HCT116 (cell line): Measurements from ENCODE around the gene MOCS1. TPM values are rescaled to one million over a fixed set of nuclear protein-coding genes. Genes with fewer than 3 reads are reported as not detected.

Experiments
- ATAC-seq: fragments of 200-7000 bp; cut with Tn5 transposase; 2 replicates; pipeline ENCODE4 v1.9.1; 2020; ENCODE audit warnings: mild to moderate bottlenecking, moderate library complexity
- BruUV-seq: library from RNA; stranded (reverse); fragments of 400-500 nt; replicated peaks from 2 replicates; lab custom pipeline; 2021; lab: Mats Ljungman, UMichigan
- CTCF ChIA-PET: fragments of 300-600 bp; sonication (Branson Sonifier 250); formaldehyde crosslinking; loops from one replicate; lab custom pipeline; 2021; ENCODE audit warnings: antibody characterized with exemption; lab: Charles Lee
- POLR2A ChIA-PET: fragments of 300-600, 350-600 bp; sonication (Branson Sonifier 250); formaldehyde crosslinking; loops from one replicate; lab custom pipeline; 2021; ENCODE audit warnings: antibody characterized with exemption; lab: Charles Lee
- RAD21 ChIA-PET, 2 experiments: fragments of 300-600 bp; sonication (Branson Sonifier 250); formaldehyde crosslinking; loops; one replicate each; lab custom pipeline; 2023; ENCODE audit warnings: low total read pairs in 2 of 2; ENCODE audit not compliant: uncharacterized antibody in 2 of 2, unreplicated experiment in 2 of 2, low non-redundant PET in 1 of 2; lab: Charles Lee
- DNase-seq: peaks from one replicate; pipeline ENCODE4 v3.0.0-alpha.2; 2010; ENCODE audit warnings: low read depth, low spot score
- H2AFZ ChIP-seq: fragments of 200-600 bp; shearing (Covaris generic), sonication (generic); 2 replicates; pipeline ENCODE4 v1.6.1; 2017; ENCODE audit warnings: low read depth, mixed run types, mixed read lengths, antibody characterized with exemption, low read length; ENCODE audit not compliant: poor library complexity, severe bottlenecking
- H3K27ac ChIP-seq: 2 replicates; pipeline ENCODE4 v1.5.1; 2012; ENCODE audit warnings: low read depth, low read length
- H3K27me3 ChIP-seq: fragments of 200-600 bp; sonication (generic); 2 replicates; pipeline ENCODE4 v1.6.1; 2016; ENCODE audit warnings: mixed run types, low read length, mixed read lengths; ENCODE audit not compliant: insufficient read depth
- H3K36me3 ChIP-seq, 2 experiments: fragments of 200-500 bp in 1 of 2; fragments of 200-600 bp in 1 of 2; sonication (Bioruptor generic) in 1 of 2; sonication (generic) in 1 of 2; 2 replicates each; pipeline versions ENCODE4 v1.5.1 to v1.6.1; 2014 to 2016; ENCODE audit warnings: low read length in 2 of 2, inconsistent platforms in 1 of 2, mixed read lengths in 1 of 2, mixed run types in 1 of 2; ENCODE audit not compliant: insufficient read depth in 2 of 2, control insufficient read depth in 1 of 2
- H3K4me1 ChIP-seq, 2 experiments: fragments of 200-600 bp in 1 of 2; sonication (generic) in 1 of 2; 2 replicates each; pipeline versions ENCODE4 v1.5.1 to v1.6.1; 2012 to 2017; ENCODE audit warnings: low read length in 2 of 2, inconsistent platforms in 1 of 2, mild to moderate bottlenecking in 1 of 2, mixed read lengths in 1 of 2, mixed run types in 1 of 2, moderate library complexity in 1 of 2; ENCODE audit not compliant: insufficient read depth in 2 of 2, control insufficient read depth in 1 of 2
- H3K4me2 ChIP-seq: fragments of 200-600 bp; sonication (generic); 2 replicates; pipeline ENCODE4 v1.6.1; 2017; ENCODE audit warnings: mixed run types, low read length, mixed read lengths
- H3K4me3 ChIP-seq, 2 experiments: fragments of 200-600 bp in 1 of 2; sonication (generic) in 1 of 2; replicated peaks in 1 of 2; 2 replicates each; pipeline ENCODE4 v1.5.1; 2011 to 2016; ENCODE audit warnings: low read length in 2 of 2, control low read depth in 1 of 2, low read depth in 1 of 2, mild to moderate bottlenecking in 1 of 2, mixed read lengths in 1 of 2, mixed run types in 1 of 2
- H3K79me2 ChIP-seq: fragments of 200-600 bp; sonication (generic); 2 replicates; pipeline ENCODE4 v1.6.1; 2017; ENCODE audit warnings: mild to moderate bottlenecking, mixed run types, low read length, moderate library complexity, mixed read lengths; ENCODE audit not compliant: insufficient read depth
- H3K9ac ChIP-seq: fragments of 200-600 bp; sonication (generic); 2 replicates; pipeline ENCODE4 v1.6.1; 2016; ENCODE audit warnings: low read length, mixed read lengths
- H3K9me2 ChIP-seq: fragments of 200-600 bp; sonication (generic), shearing (Covaris generic); 2 replicates; pipeline ENCODE4 v1.6.1; 2017; ENCODE audit warnings: mixed run types, mild to moderate bottlenecking, moderate library complexity; ENCODE audit not compliant: insufficient read depth
- H3K9me3 ChIP-seq, 2 experiments: fragments of 200-500 bp in 1 of 2; fragments of 200-600 bp in 1 of 2; sonication (Bioruptor generic) in 1 of 2; sonication (generic) in 1 of 2; 2 replicates each; pipeline ENCODE4 v1.6.1; 2014 to 2017; ENCODE audit warnings: low read length in 2 of 2, mixed read lengths in 2 of 2, inconsistent platforms in 1 of 2, low read depth in 1 of 2, mild to moderate bottlenecking in 1 of 2, mixed run types in 1 of 2, moderate library complexity in 1 of 2; ENCODE audit not compliant: control insufficient read depth in 1 of 2, insufficient read depth in 1 of 2
- H4K20me1 ChIP-seq: fragments of 200-600 bp; sonication (generic), shearing (Covaris generic); 2 replicates; pipeline ENCODE4 v1.6.1; 2017; ENCODE audit warnings: mixed run types, mild to moderate bottlenecking, moderate library complexity; ENCODE audit not compliant: insufficient read depth
- CBX3 ChIP-seq: IDR thresholded peaks from 2 replicates; pipeline ENCODE4 v1.6.1; 2012; ENCODE audit warnings: low read depth
- EGR1 ChIP-seq: IDR thresholded peaks from 2 replicates; pipeline ENCODE4 v1.6.1; 2012; ENCODE audit warnings: low read depth
- ELF1 ChIP-seq: IDR thresholded peaks from 2 replicates; pipeline ENCODE4 v1.6.1; 2012; ENCODE audit warnings: low read depth, borderline replicate concordance
- EZH2phosphoT487 ChIP-seq: fragments of 200-600 bp; IDR thresholded peaks from 2 replicates; pipeline ENCODE4 v1.6.1; 2018; ENCODE audit warnings: antibody characterized with exemption, borderline replicate concordance
- FOSL1 ChIP-seq: IDR thresholded peaks from 2 replicates; pipeline ENCODE4 v1.6.1; 2012; ENCODE audit warnings: low read depth
- POLR2A ChIP-seq: IDR thresholded peaks from 2 replicates; pipeline ENCODE4 v1.7.0; 2011; ENCODE audit warnings: borderline replicate concordance; ENCODE audit not compliant: insufficient read depth, insufficient read length; ENCODE audit errors: extremely low read depth
- POLR2AphosphoS5 ChIP-seq: IDR thresholded peaks from 2 replicates; pipeline ENCODE4 v1.6.1; 2011; ENCODE audit warnings: mild to moderate bottlenecking, low read depth, low read length, moderate library complexity
- RAD21 ChIP-seq: IDR thresholded peaks from 2 replicates; pipeline ENCODE4 v1.6.1; 2012; ENCODE audit warnings: low read depth, mild to moderate bottlenecking
- SIN3A ChIP-seq: IDR thresholded peaks from 2 replicates; pipeline ENCODE4 v1.6.1; 2012; ENCODE audit warnings: low read depth
- SP1 ChIP-seq: IDR thresholded peaks from 2 replicates; pipeline ENCODE4 v1.6.1; 2012; ENCODE audit warnings: low read depth
- SRF ChIP-seq: IDR thresholded peaks from 2 replicates; pipeline ENCODE4 v1.6.1; 2012; ENCODE audit warnings: low read depth
- TCF7L2 ChIP-seq: IDR thresholded peaks from 2 replicates; pipeline ENCODE4 v1.7.0; 2011; ENCODE audit warnings: borderline replicate concordance, inconsistent platforms; ENCODE audit not compliant: insufficient read depth, insufficient read length; ENCODE audit errors: extremely low read depth
- YY1 ChIP-seq: IDR thresholded peaks from 2 replicates; pipeline ENCODE4 v1.6.1; 2011; ENCODE audit warnings: low read length, low read depth, moderate library complexity, mild to moderate bottlenecking; ENCODE audit not compliant: insufficient replicate concordance; ENCODE audit errors: extremely low read depth
- ZNF274 ChIP-seq: fragments of 200-500 bp; sonication (Bioruptor generic); IDR thresholded peaks from 2 replicates; pipeline ENCODE4 v1.6.1; 2014; ENCODE audit warnings: mild to moderate bottlenecking, low read depth, low read length, inconsistent platforms
- intact Hi-C: fragments of 100-400 bp; cut with micrococcal nuclease; formaldehyde crosslinking; loops from 2 replicates; pipeline ENCODE4 v1.10.0; 2022
- total RNA-seq: library from RNA; stranded (reverse); gene quantifications from one replicate; pipeline ENCODE4 v1.2.1, GENCODE V29; 2021; ENCODE audit not compliant: unreplicated experiment
- TF ChIP-seq, protein P1 (sequence below): IDR thresholded peaks from 2 replicates; pipeline ENCODE4 v1.6.1; 2011; ENCODE audit warnings: mild to moderate bottlenecking, low read length, moderate library complexity; ENCODE audit not compliant: insufficient replicate concordance; ENCODE audit errors: extremely low read depth
- TF ChIP-seq, protein P2 (sequence below): IDR thresholded peaks from 2 replicates; pipeline ENCODE4 v1.6.1; 2012
- TF ChIP-seq, protein P3 (sequence below): IDR thresholded peaks from 2 replicates; pipeline ENCODE4 v1.6.1; 2012; ENCODE audit warnings: low read depth
- TF ChIP-seq, protein P4 (sequence below): IDR thresholded peaks from 2 replicates; pipeline ENCODE4 v1.6.1; 2012
- TF ChIP-seq, protein P5 (sequence below), 3 experiments: fragments of 200-600 bp in 1 of 3; sonication (generic) in 1 of 3; IDR thresholded peaks in 2 of 3; conservative IDR thresholded peaks in 1 of 3; 2 replicates each; pipeline ENCODE4 v1.5.1; 2012 to 2017; ENCODE audit warnings: low read depth in 2 of 3, low read length in 2 of 3, antibody characterized with exemption in 1 of 3, borderline replicate concordance in 1 of 3, control low read depth in 1 of 3, mild to moderate bottlenecking in 1 of 3, mixed read lengths in 1 of 3, mixed run types in 1 of 3, moderate library complexity in 1 of 3; ENCODE audit not compliant: insufficient read depth in 1 of 3

MOCS1 gene
- total RNA-seq, 1 experiment from 2014 or later = 9.3 TPM

DNA sequence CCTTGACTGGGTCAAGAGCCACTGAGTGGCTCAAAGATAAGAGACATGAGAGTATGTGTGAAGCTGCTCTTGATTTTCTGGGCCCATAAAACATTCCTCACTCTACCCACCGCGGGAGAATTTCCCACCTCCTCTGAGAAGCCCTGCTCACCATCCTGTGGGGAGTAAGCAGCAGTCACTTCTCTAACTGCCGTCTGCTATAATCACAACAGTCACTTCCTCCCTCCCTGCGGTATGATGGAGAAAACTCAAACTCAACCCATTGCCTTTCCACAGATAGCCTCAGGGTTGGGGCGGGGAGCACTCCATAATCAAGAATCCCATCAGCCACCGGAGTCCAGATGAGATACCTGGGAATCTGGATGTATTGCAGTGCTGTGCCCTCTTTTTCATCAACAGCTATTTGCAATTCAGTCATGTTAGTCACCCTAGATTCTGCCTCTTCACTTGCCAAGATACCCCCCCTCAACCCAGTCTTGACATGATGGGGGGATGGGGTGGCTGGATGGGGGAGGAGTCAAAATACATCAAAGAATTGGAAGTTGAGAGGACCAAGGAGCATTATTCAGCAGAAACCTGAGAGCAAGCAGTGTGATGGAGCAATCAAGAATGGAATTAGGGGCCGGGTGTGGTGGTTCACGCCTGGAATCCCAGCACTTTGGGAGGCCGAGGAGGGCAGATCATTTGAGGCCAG, 5.1 kb downstream of the MOCS1 start:
- Histone ChIP-seq H3K9me2 (no peaks in the 10 kb centered on the region), H4K20me1 (no peaks in the 10 kb centered on the region), H3K9me3 (no peaks in the 10 kb centered on the region), H3K4me3 (no peak overlapping the region), H3K4me1 (peaks cover 9 to 29% of the 10 kb centered on the region in 2 experiments; a peak in 3 of 4 replicates), H3K4me2 (no peak overlapping the region), H3K27me3 (no peaks in the 10 kb centered on the region), H3K9ac (no peak overlapping the region), H2AFZ (no peak overlapping the region), H3K27ac (no peak overlapping the region), H3K79me2 (no peaks in the 10 kb centered on the region), H3K36me3 (no peaks in the 10 kb centered on the region; a peak in 1 of 4 replicates)
- intact Hi-C loops = no loop called here
- ATAC-seq (no peak), DNase-seq (no peak)
- POLR2A ChIA-PET = no interaction called here
- BruUV-seq = no TSS peak
- CTCF ChIA-PET = no interaction called here
- RAD21 ChIA-PET = no interaction called here
- TF ChIP-seq, protein P1, sequence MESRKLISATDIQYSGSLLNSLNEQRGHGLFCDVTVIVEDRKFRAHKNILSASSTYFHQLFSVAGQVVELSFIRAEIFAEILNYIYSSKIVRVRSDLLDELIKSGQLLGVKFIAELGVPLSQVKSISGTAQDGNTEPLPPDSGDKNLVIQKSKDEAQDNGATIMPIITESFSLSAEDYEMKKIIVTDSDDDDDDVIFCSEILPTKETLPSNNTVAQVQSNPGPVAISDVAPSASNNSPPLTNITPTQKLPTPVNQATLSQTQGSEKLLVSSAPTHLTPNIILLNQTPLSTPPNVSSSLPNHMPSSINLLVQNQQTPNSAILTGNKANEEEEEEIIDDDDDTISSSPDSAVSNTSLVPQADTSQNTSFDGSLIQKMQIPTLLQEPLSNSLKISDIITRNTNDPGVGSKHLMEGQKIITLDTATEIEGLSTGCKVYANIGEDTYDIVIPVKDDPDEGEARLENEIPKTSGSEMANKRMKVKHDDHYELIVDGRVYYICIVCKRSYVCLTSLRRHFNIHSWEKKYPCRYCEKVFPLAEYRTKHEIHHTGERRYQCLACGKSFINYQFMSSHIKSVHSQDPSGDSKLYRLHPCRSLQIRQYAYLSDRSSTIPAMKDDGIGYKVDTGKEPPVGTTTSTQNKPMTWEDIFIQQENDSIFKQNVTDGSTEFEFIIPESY = no peak
- TF ChIP-seq, protein P2, sequence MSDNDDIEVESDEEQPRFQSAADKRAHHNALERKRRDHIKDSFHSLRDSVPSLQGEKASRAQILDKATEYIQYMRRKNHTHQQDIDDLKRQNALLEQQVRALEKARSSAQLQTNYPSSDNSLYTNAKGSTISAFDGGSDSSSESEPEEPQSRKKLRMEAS = no peak
- TF ChIP-seq SRF (no peak), SIN3A (no peak), RAD21 (no peak), POLR2A (no peak), SP1 (no peak), EGR1 (no peak), CBX3 (no peak), ZNF274 (no peak), YY1 (no peak), POLR2AphosphoS5 (no peak), FOSL1 (no peak), TCF7L2 (no peak), EZH2phosphoT487 (no peak), ELF1 (no peak)
- TF ChIP-seq, protein P3, sequence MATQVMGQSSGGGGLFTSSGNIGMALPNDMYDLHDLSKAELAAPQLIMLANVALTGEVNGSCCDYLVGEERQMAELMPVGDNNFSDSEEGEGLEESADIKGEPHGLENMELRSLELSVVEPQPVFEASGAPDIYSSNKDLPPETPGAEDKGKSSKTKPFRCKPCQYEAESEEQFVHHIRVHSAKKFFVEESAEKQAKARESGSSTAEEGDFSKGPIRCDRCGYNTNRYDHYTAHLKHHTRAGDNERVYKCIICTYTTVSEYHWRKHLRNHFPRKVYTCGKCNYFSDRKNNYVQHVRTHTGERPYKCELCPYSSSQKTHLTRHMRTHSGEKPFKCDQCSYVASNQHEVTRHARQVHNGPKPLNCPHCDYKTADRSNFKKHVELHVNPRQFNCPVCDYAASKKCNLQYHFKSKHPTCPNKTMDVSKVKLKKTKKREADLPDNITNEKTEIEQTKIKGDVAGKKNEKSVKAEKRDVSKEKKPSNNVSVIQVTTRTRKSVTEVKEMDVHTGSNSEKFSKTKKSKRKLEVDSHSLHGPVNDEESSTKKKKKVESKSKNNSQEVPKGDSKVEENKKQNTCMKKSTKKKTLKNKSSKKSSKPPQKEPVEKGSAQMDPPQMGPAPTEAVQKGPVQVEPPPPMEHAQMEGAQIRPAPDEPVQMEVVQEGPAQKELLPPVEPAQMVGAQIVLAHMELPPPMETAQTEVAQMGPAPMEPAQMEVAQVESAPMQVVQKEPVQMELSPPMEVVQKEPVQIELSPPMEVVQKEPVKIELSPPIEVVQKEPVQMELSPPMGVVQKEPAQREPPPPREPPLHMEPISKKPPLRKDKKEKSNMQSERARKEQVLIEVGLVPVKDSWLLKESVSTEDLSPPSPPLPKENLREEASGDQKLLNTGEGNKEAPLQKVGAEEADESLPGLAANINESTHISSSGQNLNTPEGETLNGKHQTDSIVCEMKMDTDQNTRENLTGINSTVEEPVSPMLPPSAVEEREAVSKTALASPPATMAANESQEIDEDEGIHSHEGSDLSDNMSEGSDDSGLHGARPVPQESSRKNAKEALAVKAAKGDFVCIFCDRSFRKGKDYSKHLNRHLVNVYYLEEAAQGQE = no peak
- TF ChIP-seq, protein P4, sequence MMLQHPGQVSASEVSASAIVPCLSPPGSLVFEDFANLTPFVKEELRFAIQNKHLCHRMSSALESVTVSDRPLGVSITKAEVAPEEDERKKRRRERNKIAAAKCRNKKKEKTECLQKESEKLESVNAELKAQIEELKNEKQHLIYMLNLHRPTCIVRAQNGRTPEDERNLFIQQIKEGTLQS = no peak
- TF ChIP-seq, protein P5, sequence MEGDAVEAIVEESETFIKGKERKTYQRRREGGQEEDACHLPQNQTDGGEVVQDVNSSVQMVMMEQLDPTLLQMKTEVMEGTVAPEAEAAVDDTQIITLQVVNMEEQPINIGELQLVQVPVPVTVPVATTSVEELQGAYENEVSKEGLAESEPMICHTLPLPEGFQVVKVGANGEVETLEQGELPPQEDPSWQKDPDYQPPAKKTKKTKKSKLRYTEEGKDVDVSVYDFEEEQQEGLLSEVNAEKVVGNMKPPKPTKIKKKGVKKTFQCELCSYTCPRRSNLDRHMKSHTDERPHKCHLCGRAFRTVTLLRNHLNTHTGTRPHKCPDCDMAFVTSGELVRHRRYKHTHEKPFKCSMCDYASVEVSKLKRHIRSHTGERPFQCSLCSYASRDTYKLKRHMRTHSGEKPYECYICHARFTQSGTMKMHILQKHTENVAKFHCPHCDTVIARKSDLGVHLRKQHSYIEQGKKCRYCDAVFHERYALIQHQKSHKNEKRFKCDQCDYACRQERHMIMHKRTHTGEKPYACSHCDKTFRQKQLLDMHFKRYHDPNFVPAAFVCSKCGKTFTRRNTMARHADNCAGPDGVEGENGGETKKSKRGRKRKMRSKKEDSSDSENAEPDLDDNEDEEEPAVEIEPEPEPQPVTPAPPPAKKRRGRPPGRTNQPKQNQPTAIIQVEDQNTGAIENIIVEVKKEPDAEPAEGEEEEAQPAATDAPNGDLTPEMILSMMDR (IDR thresholded peaks at IDR 0.05 in 2 of 3, conservative IDR thresholded peaks at IDR 0.05 in 1 of 3; ENCODE audit: borderline replicate concordance in 1 of 3, insufficient read depth in 1 of 3, low read depth in 2 of 3, low read length in 2 of 3) = no peak
